Hepatocyte (in vitro differentiated cells): ENCODE results near the gene SLC26A1. TPM values are rescaled to one million over a fixed set of nuclear protein-coding genes. Genes with fewer than 3 reads are reported as not detected.

Experiments used
- DNase-seq: peaks from one replicate; pipeline ENCODE4 v3.0.0-alpha.2; 2016; ENCODE audit warnings: low spot score
- H2AFZ ChIP-seq: fragments of 200-600 bp; sonication (generic); 2 replicates; pipeline ENCODE4 v1.6.0; 2016; ENCODE audit warnings: antibody characterized with exemption, mild to moderate bottlenecking
- H3K27ac ChIP-seq: fragments of 200-600 bp; sonication (generic); 2 replicates; pipeline ENCODE4 v1.5.1; 2016; ENCODE audit warnings: mild to moderate bottlenecking
- H3K27me3 ChIP-seq: fragments of 200-600 bp; sonication (generic); 2 replicates; pipeline ENCODE4 v1.6.1; 2016
- H3K36me3 ChIP-seq: fragments of 200-600 bp; sonication (generic); replicated peaks from 2 replicates; pipeline ENCODE4 v1.5.1; 2016; ENCODE audit warnings: low read depth; ENCODE audit not compliant: insufficient read depth
- H3K4me1 ChIP-seq: fragments of 200-600 bp; sonication (generic); 2 replicates; pipeline ENCODE4 v1.5.1; 2016; ENCODE audit warnings: mild to moderate bottlenecking, moderate library complexity; ENCODE audit not compliant: insufficient read depth
- H3K4me2 ChIP-seq: fragments of 200-600 bp; sonication (generic); 2 replicates; pipeline ENCODE4 v1.6.0; 2016
- H3K4me3 ChIP-seq: fragments of 200-600 bp; sonication (generic); 2 replicates; pipeline ENCODE4 v1.5.1; 2016; ENCODE audit warnings: mild to moderate bottlenecking
- H3K79me2 ChIP-seq: fragments of 200-600 bp; sonication (generic); 2 replicates; pipeline ENCODE4 v1.6.0; 2017; ENCODE audit warnings: mild to moderate bottlenecking
- H3K9me2 ChIP-seq: fragments of 200-600 bp; sonication (generic); replicated peaks from 2 replicates; pipeline ENCODE4 v1.6.0; 2017; ENCODE audit warnings: mild to moderate bottlenecking; ENCODE audit not compliant: insufficient read depth
- H3K9me3 ChIP-seq: fragments of 200-600 bp; sonication (generic); 2 replicates; pipeline ENCODE4 v1.5.1; 2016; ENCODE audit warnings: low read depth, mild to moderate bottlenecking
- H4K20me1 ChIP-seq: fragments of 200-600 bp; sonication (generic); 2 replicates; pipeline ENCODE4 v1.6.0; 2016; ENCODE audit warnings: mild to moderate bottlenecking; ENCODE audit not compliant: insufficient read depth, poor library complexity, severe bottlenecking
- EZH2 ChIP-seq: fragments of 200-600 bp; sonication (generic); IDR thresholded peaks from 2 replicates; pipeline ENCODE4 v1.6.1; 2016; ENCODE audit warnings: antibody characterized with exemption, mild to moderate bottlenecking, borderline replicate concordance
- EZH2phosphoT487 ChIP-seq: fragments of 200-600 bp; sonication (generic); IDR thresholded peaks from one replicate; pipeline ENCODE4 v1.6.1; 2018; ENCODE audit warnings: antibody characterized with exemption, mild to moderate bottlenecking, low read depth, moderate library complexity; ENCODE audit not compliant: unreplicated experiment, severe bottlenecking
- WGBS: methylation state at CpG from one replicate; pipeline ENCODE4 v1.1.6; 2016; ENCODE audit warnings: low lambda C conversion rate; ENCODE audit errors: missing lambda C conversion rate; 5-methylcytosine and 5-hydroxymethylcytosine counted together
- polyA plus RNA-seq: library from polyadenylated mRNA; unstranded; fragments of >200 nt; fragmentation: Nextera tagmentation; extraction: Ambion mirVana; gene quantifications from 2 replicates; pipeline ENCODE4 v1.2.1, GENCODE V29; 2016
- total RNA-seq: library from RNA; depleted of rRNA; stranded (reverse); fragments of >200 nt; gene quantifications from 2 replicates; pipeline ENCODE4 v1.2.3, GENCODE V29; 2014
- TF ChIP-seq, protein P1 (sequence below): fragments of 200-600 bp; sonication (generic); IDR thresholded peaks from 2 replicates; pipeline ENCODE4 v1.5.1; 2016; ENCODE audit warnings: antibody characterized with exemption, mild to moderate bottlenecking; ENCODE audit not compliant: poor library complexity

Gene SLC26A1
- total and polyA plus RNA-seq, 2 experiments from 2014 or later, result 9.0 to 12.6 TPM

DNA sequence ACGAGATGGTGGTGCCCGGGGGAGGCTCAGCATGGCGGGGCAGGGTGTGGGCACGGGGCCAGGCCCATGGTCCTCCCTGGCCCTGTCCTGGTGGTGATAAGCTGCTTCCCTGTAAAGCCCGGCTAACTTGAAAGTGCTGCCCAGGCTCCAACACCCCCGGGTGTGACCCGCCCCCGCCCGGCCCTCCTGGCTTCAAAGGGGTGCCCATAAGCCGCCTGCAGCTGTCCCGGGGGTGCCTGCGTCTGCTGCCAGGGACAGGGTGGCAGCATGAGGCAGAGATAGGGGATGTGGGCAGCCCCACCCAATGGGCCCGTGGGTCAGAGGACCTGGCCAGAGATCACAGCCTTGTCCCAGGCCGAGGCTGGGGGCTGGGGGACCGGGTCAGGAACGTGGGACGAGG, 36.3 kb upstream of the SLC26A1 start:
- Histone ChIP-seq H3K79me2 (no peaks in the 10 kb centered on the region), H2AFZ (no peak overlapping the region), H4K20me1 (no peaks in the 10 kb centered on the region), H3K36me3 (no peaks in the 10 kb centered on the region), H3K27ac (no peak overlapping the region), H3K27me3 (no peaks in the 10 kb centered on the region), H3K9me3 (no peaks in the 10 kb centered on the region), H3K4me2 (no peak overlapping the region), H3K9me2 (no peaks in the 10 kb centered on the region), H3K4me1 (peaks cover 4% of the 10 kb centered on the region), H3K4me3 (no peak overlapping the region)
- TF ChIP-seq, protein P1, sequence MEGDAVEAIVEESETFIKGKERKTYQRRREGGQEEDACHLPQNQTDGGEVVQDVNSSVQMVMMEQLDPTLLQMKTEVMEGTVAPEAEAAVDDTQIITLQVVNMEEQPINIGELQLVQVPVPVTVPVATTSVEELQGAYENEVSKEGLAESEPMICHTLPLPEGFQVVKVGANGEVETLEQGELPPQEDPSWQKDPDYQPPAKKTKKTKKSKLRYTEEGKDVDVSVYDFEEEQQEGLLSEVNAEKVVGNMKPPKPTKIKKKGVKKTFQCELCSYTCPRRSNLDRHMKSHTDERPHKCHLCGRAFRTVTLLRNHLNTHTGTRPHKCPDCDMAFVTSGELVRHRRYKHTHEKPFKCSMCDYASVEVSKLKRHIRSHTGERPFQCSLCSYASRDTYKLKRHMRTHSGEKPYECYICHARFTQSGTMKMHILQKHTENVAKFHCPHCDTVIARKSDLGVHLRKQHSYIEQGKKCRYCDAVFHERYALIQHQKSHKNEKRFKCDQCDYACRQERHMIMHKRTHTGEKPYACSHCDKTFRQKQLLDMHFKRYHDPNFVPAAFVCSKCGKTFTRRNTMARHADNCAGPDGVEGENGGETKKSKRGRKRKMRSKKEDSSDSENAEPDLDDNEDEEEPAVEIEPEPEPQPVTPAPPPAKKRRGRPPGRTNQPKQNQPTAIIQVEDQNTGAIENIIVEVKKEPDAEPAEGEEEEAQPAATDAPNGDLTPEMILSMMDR, result no peak
- TF ChIP-seq EZH2phosphoT487, result no peak
- TF ChIP-seq EZH2, result no peak
- DNase-seq, result no peak
- 86% methylated on average over 15 of the region's 17 CpGs for WGBS

DNA sequence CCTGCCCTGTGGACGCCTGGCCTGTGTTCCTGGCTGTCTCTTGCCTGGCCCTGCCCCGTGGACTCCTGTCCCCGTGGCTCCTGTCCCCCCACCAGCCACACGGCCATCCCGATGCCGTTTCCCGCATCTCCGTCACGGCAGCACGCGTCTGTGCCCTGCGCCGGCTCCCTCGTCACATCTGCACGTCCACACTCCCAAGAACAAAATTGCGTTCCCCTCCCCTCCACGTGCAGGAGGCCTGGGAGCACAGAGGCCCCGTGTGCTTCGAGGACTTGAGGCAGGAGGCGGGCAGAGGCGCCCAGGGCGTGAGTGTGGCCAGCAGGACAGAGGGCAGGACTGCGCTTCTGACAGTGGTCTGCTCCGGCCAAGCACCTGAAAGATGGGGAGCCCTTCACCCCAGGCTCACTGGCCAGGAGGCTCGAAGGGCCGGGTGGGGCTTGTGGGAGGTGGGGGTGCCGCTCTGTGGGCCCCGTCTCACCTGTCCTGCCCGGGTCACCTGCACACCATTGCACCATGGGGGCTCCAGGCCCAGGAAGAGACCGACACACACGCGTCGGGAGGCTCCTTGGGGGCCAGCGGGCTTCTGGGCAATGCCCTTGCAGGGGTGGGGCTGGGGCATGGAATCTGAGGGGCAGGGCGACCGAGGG, 35.5 kb upstream of the SLC26A1 start:
- Histone ChIP-seq H3K9me2 (no peaks in the 10 kb centered on the region), H3K79me2 (no peaks in the 10 kb centered on the region), H3K27ac (no peak overlapping the region), H3K36me3 (no peaks in the 10 kb centered on the region), H2AFZ (no peak overlapping the region), H3K9me3 (no peaks in the 10 kb centered on the region), H4K20me1 (no peaks in the 10 kb centered on the region), H3K27me3 (no peaks in the 10 kb centered on the region), H3K4me1 (no peaks in the 10 kb centered on the region), H3K4me3 (no peak overlapping the region), H3K4me2 (no peak overlapping the region)
- no peak for DNase-seq
- TF ChIP-seq EZH2 (no peak), EZH2phosphoT487 (no peak)
- TF ChIP-seq, protein P1, result no peak
- WGBS, result 83% methylated on average over 24 of the region's 36 CpGs

DNA sequence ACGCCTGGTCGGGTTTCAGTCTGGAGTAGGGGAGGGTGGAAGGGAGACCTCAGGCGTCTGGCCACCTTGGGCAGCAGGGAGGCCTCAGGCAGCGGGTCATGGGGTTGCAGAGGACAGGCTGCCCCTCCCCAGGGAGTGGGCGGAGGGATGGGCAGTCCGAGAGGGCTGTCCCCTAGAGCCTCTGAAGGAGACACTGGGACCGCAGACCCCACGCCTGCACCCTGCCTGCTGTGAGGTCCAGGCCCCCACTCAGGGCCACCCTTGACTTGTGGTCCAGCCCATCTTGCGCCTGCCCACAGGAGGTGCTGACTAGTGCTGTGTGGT, 34.7 kb upstream of the SLC26A1 start:
- 41% methylated on average over 8 of the region's 9 CpGs for WGBS
- H3K4me1 ChIP-seq, result no peaks in the 10 kb centered on the region
- H3K27me3 ChIP-seq, result no peaks in the 10 kb centered on the region
- no peaks in the 10 kb centered on the region for H3K9me3 ChIP-seq
- H3K36me3 ChIP-seq, result no peaks in the 10 kb centered on the region
- no peak overlapping the region for H3K4me2 ChIP-seq
- H3K27ac ChIP-seq, result no peak overlapping the region
- H2AFZ ChIP-seq, result no peak overlapping the region
- TF ChIP-seq EZH2, result no peak
- TF ChIP-seq, protein P1, result no peak
- TF ChIP-seq EZH2phosphoT487, result no peak
- no peaks in the 10 kb centered on the region for H3K9me2 ChIP-seq
- no peaks in the 10 kb centered on the region for H4K20me1 ChIP-seq
- no peak overlapping the region for H3K4me3 ChIP-seq
- no peak for DNase-seq
- no peaks in the 10 kb centered on the region for H3K79me2 ChIP-seq
